Liver (tissue), 9 donors: Measurements from ENCODE around the gene IL1RAPL2. TPM values are rescaled to one million over a fixed set of nuclear protein-coding genes. Genes with fewer than 3 reads are reported as not detected.

Experiments
- DNase-seq: peaks from one replicate; pipeline ENCODE4 v3.0.0-alpha.2; 2017; ENCODE audit warnings: low spot score
- H3K27ac ChIP-seq, 2 donors: one replicate each; pipeline ENCODE4 v1.7.0; 2013; ENCODE audit warnings: inconsistent platforms in 2 of 2, low read length in 2 of 2, control low read depth in 1 of 2, low read depth in 1 of 2, mild to moderate bottlenecking in 1 of 2
- H3K27me3 ChIP-seq, 4 donors: one replicate each; pipeline versions ENCODE4 v1.6.1 to v1.7.0; 2013; ENCODE audit warnings: low read length in 3 of 4, inconsistent platforms in 1 of 4, mild to moderate bottlenecking in 1 of 4, moderate library complexity in 1 of 4; ENCODE audit not compliant: control insufficient read depth in 4 of 4, insufficient read depth in 4 of 4
- H3K36me3 ChIP-seq, 4 donors: one replicate each; pipeline versions ENCODE4 v1.6.1 to v1.7.0; 2013; ENCODE audit warnings: low read length in 3 of 4, mild to moderate bottlenecking in 3 of 4, low read depth in 1 of 4, moderate library complexity in 1 of 4; ENCODE audit not compliant: control insufficient read depth in 4 of 4, insufficient read depth in 3 of 4
- H3K4me1 ChIP-seq, 4 donors: one replicate each; pipeline versions ENCODE4 v1.6.1 to v1.7.0; 2013; ENCODE audit warnings: low read length in 3 of 4, mild to moderate bottlenecking in 3 of 4, moderate library complexity in 1 of 4; ENCODE audit not compliant: control insufficient read depth in 4 of 4, insufficient read depth in 4 of 4
- H3K4me3 ChIP-seq, 3 donors: one replicate each; pipeline versions ENCODE4 v1.6.1 to v1.7.0; 2013; ENCODE audit warnings: low read length in 3 of 3, control low read depth in 1 of 3, low read depth in 1 of 3, mild to moderate bottlenecking in 1 of 3
- H3K9ac ChIP-seq, 2 donors: one replicate each; pipeline ENCODE4 v1.7.0; 2013; ENCODE audit warnings: low read length in 2 of 2, mild to moderate bottlenecking in 2 of 2, moderate library complexity in 2 of 2, control low read depth in 1 of 2, low read depth in 1 of 2
- H3K9me3 ChIP-seq, 4 donors: one replicate each; pipeline versions ENCODE4 v1.6.1 to v1.7.0; 2013; ENCODE audit warnings: low read length in 3 of 4; ENCODE audit not compliant: control insufficient read depth in 4 of 4
- EGR1 ChIP-seq, 2 donors: IDR thresholded peaks; 2 replicates each; pipeline ENCODE4 v1.6.1; 2016 to 2018; ENCODE audit warnings: antibody characterized with exemption in 2 of 2, low read depth in 2 of 2
- FOXA1 ChIP-seq: IDR thresholded peaks from 2 replicates; pipeline ENCODE4 v1.6.1; 2016; ENCODE audit warnings: antibody characterized with exemption
- FOXA2 ChIP-seq: IDR thresholded peaks from 2 replicates; pipeline ENCODE4 v1.6.1; 2016; ENCODE audit warnings: antibody characterized with exemption
- GABPA ChIP-seq, 2 donors: IDR thresholded peaks in 1 of 2; conservative IDR thresholded peaks in 1 of 2; 2 replicates each; pipeline ENCODE4 v1.6.1; 2016; ENCODE audit warnings: antibody characterized with exemption in 2 of 2, mild to moderate bottlenecking in 1 of 2, moderate library complexity in 1 of 2
- HNF4A ChIP-seq, 2 donors: conservative IDR thresholded peaks; 2 replicates each; pipeline ENCODE4 v1.6.1; 2016; ENCODE audit warnings: antibody characterized with exemption in 2 of 2, mild to moderate bottlenecking in 2 of 2
- HNF4G ChIP-seq: IDR thresholded peaks from 2 replicates; pipeline ENCODE4 v1.6.1; 2016; ENCODE audit warnings: antibody characterized with exemption
- JUND ChIP-seq, 2 donors: IDR thresholded peaks; 2 replicates each; pipeline ENCODE4 v1.6.1; 2016; ENCODE audit warnings: antibody characterized with exemption in 2 of 2
- NR2F2 ChIP-seq: IDR thresholded peaks from 2 replicates; pipeline ENCODE4 v1.6.1; 2016; ENCODE audit warnings: antibody characterized with exemption
- REST ChIP-seq: IDR thresholded peaks from 2 replicates; pipeline ENCODE4 v1.6.1; 2016; ENCODE audit warnings: antibody characterized with exemption, mild to moderate bottlenecking
- RXRA ChIP-seq, 2 donors: IDR thresholded peaks; 2 replicates each; pipeline ENCODE4 v1.6.1; 2017 to 2018; ENCODE audit warnings: antibody characterized with exemption in 2 of 2, mild to moderate bottlenecking in 1 of 2
- SP1 ChIP-seq: IDR thresholded peaks from 2 replicates; pipeline ENCODE4 v1.6.1; 2018; ENCODE audit warnings: antibody characterized with exemption, mild to moderate bottlenecking
- YY1 ChIP-seq: IDR thresholded peaks from 2 replicates; pipeline ENCODE4 v1.6.1; 2016; ENCODE audit warnings: antibody characterized with exemption, mild to moderate bottlenecking
- WGBS: extraction: QIAGEN DNeasy Blood & Tissue Kit; methylation state at CpG from one replicate; pipeline ENCODE4 v1.1.7; 2013; 5-methylcytosine and 5-hydroxymethylcytosine counted together
- polyA plus RNA-seq, 2 donors: library from polyadenylated mRNA; stranded (reverse) in 1 of 2; unstranded in 1 of 2; fragments of 200-250 nt in 1 of 2; fragments of >200 nt in 1 of 2; fragmentation: Nextera tagmentation in 1 of 2; extraction: Ambion mirVana in 1 of 2; gene quantifications; one replicate each; pipeline versions ENCODE4 v1.2.1 to v1.2.3, GENCODE V29; 2013 to 2015
- total RNA-seq, 2 donors: library from RNA; depleted of rRNA; stranded (reverse); fragments of >200 nt; gene quantifications; one replicate each; pipeline ENCODE4 v1.2.3, GENCODE V29; 2014
- TF ChIP-seq, protein P1 (sequence below): fragments of 150-350 bp; IDR thresholded peaks from 2 replicates; pipeline ENCODE4 v1.5.1; 2017; ENCODE audit warnings: improper control_type of control experiment, low read depth, low read length; ENCODE audit not compliant: missing input control
- TF ChIP-seq, protein P2 (sequence below): IDR thresholded peaks from 2 replicates; pipeline ENCODE4 v1.6.1; 2016; ENCODE audit warnings: antibody characterized with exemption
- TF ChIP-seq, protein P3 (sequence below): IDR thresholded peaks from 2 replicates; pipeline ENCODE4 v1.6.1; 2016; ENCODE audit warnings: antibody characterized with exemption
- donor health status: healthy.
- donor health status: healthy.
- donor health status: healthy.
- donor health status: healthy.
- donor health status: healthy.

Gene IL1RAPL2
- total and polyA plus RNA-seq, 4 donors: 0.20 to 1.6 (median 0.91) TPM

DNA sequence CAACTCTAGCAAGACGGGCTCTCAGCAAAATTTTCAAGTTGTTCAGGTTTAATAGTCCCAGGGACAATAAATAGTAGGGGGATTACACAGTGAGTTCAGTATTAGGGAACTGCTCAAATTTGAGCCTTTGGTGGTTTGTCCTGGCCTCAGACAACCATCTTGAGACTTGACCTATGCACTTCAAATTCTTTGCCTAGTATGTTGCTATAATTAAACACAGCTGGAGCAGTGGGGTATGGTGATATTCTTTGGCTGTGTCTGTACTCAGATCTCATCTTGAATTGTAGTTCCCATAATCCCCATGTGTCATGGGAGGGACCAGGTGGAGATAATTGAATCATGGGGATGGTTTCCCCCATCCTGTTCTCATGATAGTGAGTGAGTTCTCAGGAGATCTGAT lies 697.8 kb downstream of the IL1RAPL2 start (continued):
- no peak for TF ChIP-seq REST

DNA sequence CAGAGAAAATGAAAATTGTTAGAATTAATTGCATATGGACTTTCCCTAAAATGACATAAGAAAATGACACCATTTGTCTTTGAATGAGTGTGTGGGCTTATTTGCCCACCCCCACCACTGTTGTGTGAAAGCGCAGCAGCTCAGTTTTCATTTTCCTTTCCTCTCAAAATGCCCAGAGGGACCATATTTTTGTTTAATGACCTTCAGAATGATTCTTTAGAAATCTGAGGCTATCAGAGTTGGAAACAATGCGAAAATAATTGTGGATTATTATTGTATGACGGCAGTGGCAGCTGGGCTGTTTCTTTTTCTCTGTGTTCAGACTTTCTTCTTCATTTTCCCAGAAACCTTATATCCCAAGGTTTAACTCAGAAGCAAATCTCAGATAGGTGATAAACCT lies 699.1 kb downstream of the IL1RAPL2 start:
- Histone ChIP-seq H3K4me1 (no peaks in the 10 kb centered on the region), H3K27me3 (no peaks in the 10 kb centered on the region), H3K9ac (no peak overlapping the region), H3K4me3 (no peak overlapping the region), H3K36me3 (no peaks in the 10 kb centered on the region), H3K9me3 (no peaks in the 10 kb centered on the region), H3K27ac (no peak overlapping the region)
- TF ChIP-seq NR2F2: no peak
- no peak for TF ChIP-seq YY1
- no peak for TF ChIP-seq RXRA (IDR thresholded peaks at IDR 0.05)
- no peak for TF ChIP-seq GABPA (IDR thresholded peaks at IDR 0.05 in 1 of 2, conservative IDR thresholded peaks at IDR 0.05 in 1 of 2)
- TF ChIP-seq, protein P1, sequence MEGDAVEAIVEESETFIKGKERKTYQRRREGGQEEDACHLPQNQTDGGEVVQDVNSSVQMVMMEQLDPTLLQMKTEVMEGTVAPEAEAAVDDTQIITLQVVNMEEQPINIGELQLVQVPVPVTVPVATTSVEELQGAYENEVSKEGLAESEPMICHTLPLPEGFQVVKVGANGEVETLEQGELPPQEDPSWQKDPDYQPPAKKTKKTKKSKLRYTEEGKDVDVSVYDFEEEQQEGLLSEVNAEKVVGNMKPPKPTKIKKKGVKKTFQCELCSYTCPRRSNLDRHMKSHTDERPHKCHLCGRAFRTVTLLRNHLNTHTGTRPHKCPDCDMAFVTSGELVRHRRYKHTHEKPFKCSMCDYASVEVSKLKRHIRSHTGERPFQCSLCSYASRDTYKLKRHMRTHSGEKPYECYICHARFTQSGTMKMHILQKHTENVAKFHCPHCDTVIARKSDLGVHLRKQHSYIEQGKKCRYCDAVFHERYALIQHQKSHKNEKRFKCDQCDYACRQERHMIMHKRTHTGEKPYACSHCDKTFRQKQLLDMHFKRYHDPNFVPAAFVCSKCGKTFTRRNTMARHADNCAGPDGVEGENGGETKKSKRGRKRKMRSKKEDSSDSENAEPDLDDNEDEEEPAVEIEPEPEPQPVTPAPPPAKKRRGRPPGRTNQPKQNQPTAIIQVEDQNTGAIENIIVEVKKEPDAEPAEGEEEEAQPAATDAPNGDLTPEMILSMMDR: no peak
- 90% methylated on average over 3 of the region's 3 CpGs for WGBS
- DNase-seq: no peak

- DNase-seq: no peak
- Histone ChIP-seq H3K36me3 (no peaks in the 10 kb centered on the region), H3K4me3 (no peak overlapping the region), H3K27ac (no peak overlapping the region), H3K27me3 (no peaks in the 10 kb centered on the region), H3K4me1 (no peaks in the 10 kb centered on the region), H3K9ac (no peak overlapping the region), H3K9me3 (no peaks in the 10 kb centered on the region)
- TF ChIP-seq RXRA (IDR thresholded peaks at IDR 0.05): no peak
- TF ChIP-seq FOXA1: no peak
- no peak for TF ChIP-seq NR2F2
- TF ChIP-seq, protein P2, sequence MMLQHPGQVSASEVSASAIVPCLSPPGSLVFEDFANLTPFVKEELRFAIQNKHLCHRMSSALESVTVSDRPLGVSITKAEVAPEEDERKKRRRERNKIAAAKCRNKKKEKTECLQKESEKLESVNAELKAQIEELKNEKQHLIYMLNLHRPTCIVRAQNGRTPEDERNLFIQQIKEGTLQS: no peak
- no peak for TF ChIP-seq SP1
- no peak for TF ChIP-seq JUND (IDR thresholded peaks at IDR 0.05)
- TF ChIP-seq HNF4G: no peak
- no peak for TF ChIP-seq FOXA2
- no peak for TF ChIP-seq EGR1 (IDR thresholded peaks at IDR 0.05; ENCODE audit: low read depth in 2 of 2)
- TF ChIP-seq GABPA (IDR thresholded peaks at IDR 0.05 in 1 of 2, conservative IDR thresholded peaks at IDR 0.05 in 1 of 2): no peak
- TF ChIP-seq, protein P3, sequence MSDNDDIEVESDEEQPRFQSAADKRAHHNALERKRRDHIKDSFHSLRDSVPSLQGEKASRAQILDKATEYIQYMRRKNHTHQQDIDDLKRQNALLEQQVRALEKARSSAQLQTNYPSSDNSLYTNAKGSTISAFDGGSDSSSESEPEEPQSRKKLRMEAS: no peak
- no peak for TF ChIP-seq REST
- TF ChIP-seq, protein P1: no peak
- no peak for TF ChIP-seq HNF4A (conservative IDR thresholded peaks at IDR 0.05)
- WGBS: 98% methylated on average over 1 of the region's 1 CpG
Observed at GRCh38 chrX:105266456-105266855, 700.5 kb downstream of the IL1RAPL2 start.
